Tibial nerve (tissue), 3 donors: ENCODE measurements around the gene SETD2.

ENCODE experiments used
- POLR2A ChIP-seq, 2 donors: fragments of 450-650 bp; IDR thresholded peaks; one replicate each; pipeline ENCODE4 v1.6.1; 2017; ENCODE audit warnings: antibody characterized with exemption in 2 of 2, mild to moderate bottlenecking in 2 of 2, moderate library complexity in 2 of 2
- TF ChIP-seq, protein P1 (sequence below), 5 experiments: fragments of 200-600 bp in 3 of 5; fragments of 450-650 bp in 2 of 5; sonication (generic) in 3 of 5; IDR thresholded peaks; one replicate each; pipeline ENCODE4 v1.5.1; 2016 to 2019; ENCODE audit warnings: antibody characterized with exemption in 5 of 5, mild to moderate bottlenecking in 3 of 5, moderate library complexity in 2 of 5

DNA sequence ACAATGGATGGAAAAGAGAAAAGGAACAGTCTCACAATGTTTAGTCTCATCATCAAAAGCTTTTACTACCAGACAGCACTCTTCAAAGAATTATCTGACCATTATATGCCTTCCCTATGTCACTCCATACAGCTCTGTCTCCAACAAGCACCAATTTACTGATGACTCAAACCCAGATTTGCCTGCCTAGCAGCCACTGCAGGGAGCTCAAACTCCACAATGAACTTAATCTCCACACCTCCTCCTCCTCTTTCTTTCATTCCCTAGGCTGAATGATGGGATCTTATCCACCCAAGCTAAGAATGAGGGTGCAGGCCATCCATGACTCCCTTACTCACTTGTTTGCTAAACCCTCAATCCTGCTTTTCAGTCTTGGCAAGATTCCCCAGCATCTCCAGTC lies 139.0 kb downstream of the SETD2 start:
- TF ChIP-seq, protein P1, sequence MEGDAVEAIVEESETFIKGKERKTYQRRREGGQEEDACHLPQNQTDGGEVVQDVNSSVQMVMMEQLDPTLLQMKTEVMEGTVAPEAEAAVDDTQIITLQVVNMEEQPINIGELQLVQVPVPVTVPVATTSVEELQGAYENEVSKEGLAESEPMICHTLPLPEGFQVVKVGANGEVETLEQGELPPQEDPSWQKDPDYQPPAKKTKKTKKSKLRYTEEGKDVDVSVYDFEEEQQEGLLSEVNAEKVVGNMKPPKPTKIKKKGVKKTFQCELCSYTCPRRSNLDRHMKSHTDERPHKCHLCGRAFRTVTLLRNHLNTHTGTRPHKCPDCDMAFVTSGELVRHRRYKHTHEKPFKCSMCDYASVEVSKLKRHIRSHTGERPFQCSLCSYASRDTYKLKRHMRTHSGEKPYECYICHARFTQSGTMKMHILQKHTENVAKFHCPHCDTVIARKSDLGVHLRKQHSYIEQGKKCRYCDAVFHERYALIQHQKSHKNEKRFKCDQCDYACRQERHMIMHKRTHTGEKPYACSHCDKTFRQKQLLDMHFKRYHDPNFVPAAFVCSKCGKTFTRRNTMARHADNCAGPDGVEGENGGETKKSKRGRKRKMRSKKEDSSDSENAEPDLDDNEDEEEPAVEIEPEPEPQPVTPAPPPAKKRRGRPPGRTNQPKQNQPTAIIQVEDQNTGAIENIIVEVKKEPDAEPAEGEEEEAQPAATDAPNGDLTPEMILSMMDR (IDR thresholded peaks at IDR 0.05): no peak
- TF ChIP-seq POLR2A (IDR thresholded peaks at IDR 0.05): no peak
